ENCODE results near the gene TBX6.

DNA sequence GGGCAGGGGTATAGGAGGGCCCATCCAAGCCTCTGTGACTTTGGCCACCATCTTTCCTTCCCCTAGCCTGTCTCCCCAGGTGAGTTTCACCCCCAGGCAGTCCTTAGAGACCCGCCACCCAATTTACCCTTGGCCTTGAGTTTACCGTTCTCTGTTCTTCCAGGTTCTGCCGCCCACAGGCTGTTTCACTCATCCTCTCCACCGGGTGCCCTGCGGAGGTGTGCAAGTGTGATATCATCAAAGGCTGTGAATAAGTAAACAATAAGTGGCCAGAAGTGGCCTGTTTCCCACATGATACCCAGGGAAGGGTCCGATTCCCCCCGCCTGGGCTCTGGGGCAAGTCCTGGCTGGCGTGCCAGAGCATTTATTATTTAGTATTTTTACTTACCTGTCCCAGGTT, 45.5 kb downstream of the TBX6 start:
- TF ChIP-seq, protein P1, sequence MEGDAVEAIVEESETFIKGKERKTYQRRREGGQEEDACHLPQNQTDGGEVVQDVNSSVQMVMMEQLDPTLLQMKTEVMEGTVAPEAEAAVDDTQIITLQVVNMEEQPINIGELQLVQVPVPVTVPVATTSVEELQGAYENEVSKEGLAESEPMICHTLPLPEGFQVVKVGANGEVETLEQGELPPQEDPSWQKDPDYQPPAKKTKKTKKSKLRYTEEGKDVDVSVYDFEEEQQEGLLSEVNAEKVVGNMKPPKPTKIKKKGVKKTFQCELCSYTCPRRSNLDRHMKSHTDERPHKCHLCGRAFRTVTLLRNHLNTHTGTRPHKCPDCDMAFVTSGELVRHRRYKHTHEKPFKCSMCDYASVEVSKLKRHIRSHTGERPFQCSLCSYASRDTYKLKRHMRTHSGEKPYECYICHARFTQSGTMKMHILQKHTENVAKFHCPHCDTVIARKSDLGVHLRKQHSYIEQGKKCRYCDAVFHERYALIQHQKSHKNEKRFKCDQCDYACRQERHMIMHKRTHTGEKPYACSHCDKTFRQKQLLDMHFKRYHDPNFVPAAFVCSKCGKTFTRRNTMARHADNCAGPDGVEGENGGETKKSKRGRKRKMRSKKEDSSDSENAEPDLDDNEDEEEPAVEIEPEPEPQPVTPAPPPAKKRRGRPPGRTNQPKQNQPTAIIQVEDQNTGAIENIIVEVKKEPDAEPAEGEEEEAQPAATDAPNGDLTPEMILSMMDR (IDR thresholded peaks at IDR 0.05): no peak
- TF ChIP-seq POLR2A (IDR thresholded peaks at IDR 0.05): no peak

Measured in body of pancreas (tissue), 4 donors.